H1 (cell line): ENCODE measurements around the gene ARMH1. TPM values are rescaled to one million over a fixed set of nuclear protein-coding genes. Genes with fewer than 3 reads are reported as not detected.
A peak's percentile ranks its signal among the peaks of the same experiment; 100 is the strongest.

ENCODE experiments used
- CREB1 ChIP-seq: IDR thresholded peaks from 2 replicates; pipeline ENCODE4 v1.6.1; 2012; ENCODE audit warnings: inconsistent platforms
- KDM5A ChIP-seq: fragments of 200-600 bp; IDR thresholded peaks from 2 replicates; pipeline ENCODE4 v1.7.1; 2012; ENCODE audit warnings: mild to moderate bottlenecking, low read length, inconsistent platforms, mixed read lengths
- POLR2AphosphoS5 ChIP-seq: IDR thresholded peaks from 2 replicates; pipeline ENCODE4 v1.6.1; 2011; ENCODE audit warnings: low read depth, low read length
- RAD21 ChIP-seq, 2 experiments: IDR thresholded peaks in 1 of 2; conservative IDR thresholded peaks in 1 of 2; 2 replicates each; pipeline ENCODE4 v1.6.1; 2011; ENCODE audit warnings: low read depth in 2 of 2, low read length in 2 of 2, improper control_type of control experiment in 1 of 2, inconsistent platforms in 1 of 2, mild to moderate bottlenecking in 1 of 2, moderate library complexity in 1 of 2
- ZNF274 ChIP-seq: IDR thresholded peaks from 2 replicates; pipeline ENCODE4 v1.7.0; 2012; ENCODE audit warnings: low read length, borderline replicate concordance; ENCODE audit errors: extremely low read depth
- polyA plus RNA-seq, 7 experiments: library from polyadenylated mRNA; depleted of rRNA in 3 of 7; stranded (reverse) in 5 of 7; unstranded in 2 of 7; fragments of >200 nt in 5 of 7; fragments of 200-250 nt in 2 of 7; gene quantifications; 1 replicate in 5 of 7; 2 replicates in 1 of 7; 4 replicates in 1 of 7; pipeline versions ENCODE4 v1.2.1 to v1.2.3, GENCODE V29; 2011 to 2013; ENCODE audit warnings: missing spikeins in 2 of 7, mixed read lengths in 2 of 7
- total RNA-seq: library from RNA; stranded (reverse); fragmentation: NEBNext Ultra II Directional; extraction: Animal tissue kit (Norgen Biotek cat#: 25700); gene quantifications from 2 replicates; pipeline ENCODE4 v1.2.1, GENCODE V29; 2021

The ARMH1 gene
- total and polyA plus RNA-seq, 2 of the 8 experiments (the other 6 are each of a cell fraction or from before 2014, with no cell fraction given), result 0.82 to 0.85 TPM

DNA sequence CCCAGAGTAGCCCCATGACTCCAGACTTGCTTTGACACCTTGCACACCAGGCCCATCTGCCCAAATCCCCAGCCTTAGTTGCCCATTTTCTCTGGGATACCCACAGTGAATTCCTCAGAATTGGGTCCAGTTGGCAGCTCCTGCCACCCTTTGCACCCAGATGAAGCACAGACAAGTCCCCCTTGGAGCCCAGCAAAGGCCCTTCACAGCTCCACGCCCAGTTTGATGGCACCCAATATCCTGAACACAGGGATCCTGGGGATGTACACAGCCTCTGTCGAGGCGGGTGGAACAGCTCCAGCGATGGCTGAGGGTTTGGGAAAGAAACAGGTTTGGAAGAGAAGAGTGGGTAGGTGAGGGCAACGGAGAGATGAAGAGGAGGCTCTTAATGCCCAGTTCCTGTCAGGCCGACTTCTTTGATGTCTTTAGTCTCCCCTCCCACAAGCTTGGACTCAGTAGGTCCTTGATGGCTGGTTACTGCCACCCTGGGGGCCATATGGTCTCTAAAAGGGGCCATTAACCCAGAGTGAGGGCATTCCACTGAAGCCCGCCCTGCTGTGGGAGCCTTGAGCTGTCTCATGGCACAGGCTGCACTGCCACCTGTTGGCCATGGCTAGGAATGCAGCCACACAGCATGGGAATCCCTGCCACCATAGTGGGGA is 21.9 kb upstream of the ARMH1 start (continued):
- peak; percentile 93 to 95 for TF ChIP-seq RAD21 (IDR thresholded peaks at IDR 0.05 in 1 of 2, conservative IDR thresholded peaks at IDR 0.05 in 1 of 2; ENCODE audit: low read depth in 2 of 2, low read length in 2 of 2)
- no peak for TF ChIP-seq ZNF274
- TF ChIP-seq CREB1, result peak; percentile 43; the same call in 1 of the 2 replicates
- TF ChIP-seq KDM5A, result no peak
- TF ChIP-seq POLR2AphosphoS5, result peak; percentile 37; the same call in 1 of the 2 replicates
